GM23338 (cell line): ENCODE measurements around the gene NEK4. TPM values are rescaled to one million over a fixed set of nuclear protein-coding genes. Genes with fewer than 3 reads are reported as not detected.

Source experiments
- ATAC-seq: fragments of 200-7000 bp; cut with Tn5 transposase; 3 replicates; pipeline ENCODE4 v1.9.1; 2020
- DNase-seq: peaks from one replicate; pipeline ENCODE4 v3.0.0-alpha.2; 2015; ENCODE audit warnings: low spot score
- H2AFZ ChIP-seq: fragments of 200-600 bp; sonication (generic); 2 replicates; pipeline ENCODE4 v1.8.0; 2016; ENCODE audit warnings: antibody characterized with exemption, mild to moderate bottlenecking, moderate library complexity
- H3F3A ChIP-seq: fragments of 200-600 bp; sonication (generic); replicated peaks from 2 replicates; pipeline ENCODE4 v1.8.0; 2017; ENCODE audit warnings: antibody characterized with exemption, mixed run types, low read depth
- H3K27ac ChIP-seq: fragments of 200-600 bp; sonication (generic); 2 replicates; pipeline ENCODE4 v1.6.1; 2016; ENCODE audit warnings: low read depth
- H3K27me3 ChIP-seq: fragments of 200-600 bp; sonication (generic); 2 replicates; pipeline ENCODE4 v1.8.0; 2016; ENCODE audit warnings: mild to moderate bottlenecking, mixed run types, moderate library complexity; ENCODE audit not compliant: insufficient read depth
- H3K36me3 ChIP-seq: fragments of 200-600 bp; sonication (generic); 2 replicates; pipeline ENCODE4 v1.8.0; 2016; ENCODE audit warnings: mild to moderate bottlenecking; ENCODE audit not compliant: insufficient read depth
- H3K4me1 ChIP-seq: fragments of 200-600 bp; sonication (generic); 2 replicates; pipeline ENCODE4 v1.8.0; 2016; ENCODE audit warnings: mild to moderate bottlenecking, moderate library complexity; ENCODE audit not compliant: insufficient read depth
- H3K4me2 ChIP-seq: fragments of 200-600 bp; sonication (generic); 2 replicates; pipeline ENCODE4 v1.7.1; 2017; ENCODE audit warnings: mixed run types
- H3K4me3 ChIP-seq: fragments of 200-600 bp; sonication (generic); 2 replicates; pipeline ENCODE4 v1.6.1; 2016; ENCODE audit warnings: mixed run types
- H3K79me2 ChIP-seq: fragments of 200-600 bp; sonication (generic); replicated peaks from 2 replicates; pipeline ENCODE4 v1.8.0; 2017; ENCODE audit warnings: mild to moderate bottlenecking; ENCODE audit not compliant: insufficient read depth
- H3K9me2 ChIP-seq: fragments of 200-600 bp; sonication (generic); 2 replicates; pipeline ENCODE4 v1.8.0; 2017; ENCODE audit not compliant: insufficient read depth
- H4K20me1 ChIP-seq: fragments of 200-600 bp; sonication (generic); replicated peaks from 2 replicates; pipeline ENCODE4 v1.8.0; 2017; ENCODE audit warnings: mild to moderate bottlenecking; ENCODE audit not compliant: insufficient read depth
- H3K27ac Mint-ChIP-seq: 2 replicates; pipeline ENCODE4 v1.8.0; 2020; ENCODE audit warnings: inconsistent platforms, mild to moderate bottlenecking, moderate library complexity, mixed read lengths
- H3K27me3 Mint-ChIP-seq: 3 replicates; pipeline ENCODE4 v1.8.0; 2022; ENCODE audit warnings: low read depth, mild to moderate bottlenecking, moderate library complexity, mixed read lengths, inconsistent platforms; ENCODE audit not compliant: insufficient read depth, poor library complexity
- H3K36me3 Mint-ChIP-seq: 3 replicates; pipeline ENCODE4 v1.8.0; 2021; ENCODE audit warnings: low read depth, mild to moderate bottlenecking, inconsistent platforms, moderate library complexity, mixed read lengths
- H3K4me1 Mint-ChIP-seq: 3 replicates; pipeline ENCODE4 v1.8.0; 2020; ENCODE audit warnings: mild to moderate bottlenecking, inconsistent platforms, mixed read lengths
- H3K4me3 Mint-ChIP-seq: 3 replicates; pipeline ENCODE4 v1.8.0; 2021; ENCODE audit warnings: moderate library complexity, mild to moderate bottlenecking, inconsistent platforms, mixed read lengths
- H3K9me3 Mint-ChIP-seq: 3 replicates; pipeline ENCODE4 v1.8.0; 2020; ENCODE audit warnings: moderate library complexity, mild to moderate bottlenecking, inconsistent platforms, mixed read lengths
- CREB1 ChIP-seq: fragments of 250-450 bp; sonication (Bioruptor Pico); IDR thresholded peaks from 2 replicates; pipeline ENCODE4 v1.5.0; 2020; ENCODE audit warnings: low read depth, mild to moderate bottlenecking, moderate library complexity
- CTCF ChIP-seq, 2 experiments: fragments of 200-600 bp in 1 of 2; sonication (generic) in 1 of 2; conservative IDR thresholded peaks; 2 replicates each; pipeline versions ENCODE4 v1.5.1 to v1.6.1; 2016 to 2017; ENCODE audit warnings: antibody characterized with exemption in 2 of 2, low read depth in 2 of 2, mild to moderate bottlenecking in 2 of 2, moderate library complexity in 1 of 2
- ETS1 ChIP-seq: IDR thresholded peaks from 2 replicates; pipeline ENCODE4 v1.6.1; 2016; ENCODE audit warnings: antibody characterized with exemption
- EZH2 ChIP-seq: fragments of 200-600 bp; sonication (generic); IDR thresholded peaks from one replicate; pipeline ENCODE4 v1.8.0; 2017; ENCODE audit warnings: antibody characterized with exemption, mild to moderate bottlenecking, low read depth; ENCODE audit not compliant: unreplicated experiment
- EZH2phosphoT487 ChIP-seq: fragments of 200-600 bp; sonication (generic); IDR thresholded peaks from one replicate; pipeline ENCODE4 v1.8.1; 2018; ENCODE audit warnings: antibody characterized with exemption; ENCODE audit not compliant: unreplicated experiment
- JUNB ChIP-seq: IDR thresholded peaks from one replicate; pipeline ENCODE4 v1.6.1; 2016; ENCODE audit warnings: antibody characterized with exemption; ENCODE audit not compliant: unreplicated experiment
- POLR2AphosphoS5 ChIP-seq: IDR thresholded peaks from 2 replicates; pipeline ENCODE4 v1.6.1; 2016; ENCODE audit warnings: antibody characterized with exemption, low read depth
- STAT1 ChIP-seq: IDR thresholded peaks from one replicate; pipeline ENCODE4 v1.6.1; 2016; ENCODE audit warnings: antibody characterized with exemption; ENCODE audit not compliant: unreplicated experiment
- ZNF462 ChIP-seq: fragments of 250-450 bp; sonication (Bioruptor Pico); IDR thresholded peaks from 2 replicates; pipeline ENCODE4 v1.5.0; 2020; ENCODE audit warnings: mild to moderate bottlenecking, moderate library complexity
- polyA plus RNA-seq: library from polyadenylated mRNA; unstranded; fragments of >200 nt; fragmentation: Nextera tagmentation; extraction: Ambion mirVana; gene quantifications from 2 replicates; pipeline ENCODE4 v1.2.1, GENCODE V29; 2016
- total RNA-seq: library from RNA; depleted of rRNA; stranded (reverse); fragments of >200 nt; shearing (Covaris generic); gene quantifications from 2 replicates; pipeline ENCODE4 v1.2.3, GENCODE V29; 2014

The NEK4 gene
- total and polyA plus RNA-seq, 2 experiments from 2014 or later = 8.6 to 42.7 TPM

GRCh38 chr3:52787672-52788625 is 17.2 kb upstream of the NEK4 start:
- Mint-ChIP-seq H3K4me3 (no peak overlapping the region), H3K4me1 (no peaks in the 10 kb centered on the region; the same call in 2 of the 3 replicates), H3K27me3 (peaks cover 28% of the 10 kb centered on the region), H3K36me3 (no peaks in the 10 kb centered on the region; the same call in 2 of the 3 replicates), H3K9me3 (no peaks in the 10 kb centered on the region), H3K27ac (no peak overlapping the region)
- Histone ChIP-seq H3K79me2 (no peaks in the 10 kb centered on the region), H2AFZ (no peak overlapping the region), H3K9me2 (peaks cover 6% of the 10 kb centered on the region; the same call in 1 of the 2 replicates), H3K4me1 (no peaks in the 10 kb centered on the region), H3K27me3 (no peaks in the 10 kb centered on the region), H3K4me2 (no peak overlapping the region), H4K20me1 (no peaks in the 10 kb centered on the region), H3K27ac (no peak overlapping the region), H3K4me3 (no peak overlapping the region), H3F3A (no peaks in the 10 kb centered on the region), H3K36me3 (no peaks in the 10 kb centered on the region)
- no peak for ATAC-seq
- TF ChIP-seq POLR2AphosphoS5 (no peak), STAT1 (no peak), ETS1 (no peak), CREB1 (CRISPR knock-in tag) (no peak), CTCF (conservative IDR thresholded peaks at IDR 0.05; ENCODE audit: low read depth in 2 of 2) (no peak), JUNB (no peak)
- DNase-seq = no peak

GRCh38 chr3:52787246-52787645 is 16.5 kb upstream of the NEK4 start:
- Histone ChIP-seq H3K4me2 (no peak overlapping the region), H3K4me1 (no peaks in the 10 kb centered on the region), H4K20me1 (no peaks in the 10 kb centered on the region), H3K79me2 (no peaks in the 10 kb centered on the region), H2AFZ (no peak overlapping the region), H3K9me2 (peaks cover 6% of the 10 kb centered on the region; the same call in 1 of the 2 replicates), H3K27ac (no peak overlapping the region), H3K36me3 (no peaks in the 10 kb centered on the region), H3K4me3 (no peak overlapping the region), H3K27me3 (no peaks in the 10 kb centered on the region), H3F3A (no peaks in the 10 kb centered on the region)
- DNase-seq (no peak), ATAC-seq (no peak)
- TF ChIP-seq EZH2 = no peak
- no peak for TF ChIP-seq EZH2phosphoT487
- TF ChIP-seq ZNF462 (CRISPR knock-in tag) = no peak
- H3K4me3 Mint-ChIP-seq = no peak overlapping the region
- H3K27me3 Mint-ChIP-seq = peaks cover 26% of the 10 kb centered on the region
- no peaks in the 10 kb centered on the region; the same call in 2 of the 3 replicates for H3K36me3 Mint-ChIP-seq
- H3K4me1 Mint-ChIP-seq = peaks cover 6% of the 10 kb centered on the region
- H3K27ac Mint-ChIP-seq = no peak overlapping the region
- H3K9me3 Mint-ChIP-seq = no peaks in the 10 kb centered on the region
